CD4-positive, alpha-beta T cell treated with Interleukin-6 at 100 ng/mL for 8 hours (primary cell): Measurements from ENCODE around the gene CDHR3.

ENCODE experiments used
- DNase-seq: peaks from one replicate; pipeline ENCODE4 v3.0.0-alpha.2; 2020; ENCODE audit warnings: mixed read lengths, low spot score

CDHR3 gene

GRCh38 chr7:106067678-106068077, 104.6 kb downstream of the CDHR3 start:
- no peak for DNase-seq

GRCh38 chr7:106068538-106068961, 105.5 kb downstream of the CDHR3 start:
- DNase-seq, result no peak

- DNase-seq, result no peak
Measured at GRCh38 chr7:106068986-106069385, 105.9 kb downstream of the CDHR3 start.

GRCh38 chr7:106069471-106070200, 106.6 kb downstream of the CDHR3 start:
- DNase-seq, result no peak

- no peak for DNase-seq
Measured at GRCh38 chr7:106070201-106070551, 107.1 kb downstream of the CDHR3 start.

GRCh38 chr7:106070567-106071254, 107.6 kb downstream of the CDHR3 start:
- no peak for DNase-seq

- peak; percentile 67 for DNase-seq
Measured at GRCh38 chr7:106071356-106071998, 108.4 kb downstream of the CDHR3 start.

GRCh38 chr7:106071999-106072714, 109.1 kb downstream of the CDHR3 start:
- DNase-seq, result no peak

GRCh38 chr7:106072715-106073091, 109.6 kb downstream of the CDHR3 start:
- DNase-seq, result no peak

- DNase-seq, result no peak
Measured at GRCh38 chr7:106073701-106074100, 110.6 kb downstream of the CDHR3 start.

- no peak for DNase-seq
Measured at GRCh38 chr7:106074257-106074656, 111.2 kb downstream of the CDHR3 start.

- no peak for DNase-seq
Measured at GRCh38 chr7:106075937-106076336, 112.9 kb downstream of the CDHR3 start.

- DNase-seq, result no peak
Measured at GRCh38 chr7:106076537-106076936, 113.5 kb downstream of the CDHR3 start.

- DNase-seq, result no peak
Measured at GRCh38 chr7:106080300-106080987, 117.4 kb downstream of the CDHR3 start.

GRCh38 chr7:106082087-106082854, 119.2 kb downstream of the CDHR3 start:
- no peak for DNase-seq
